Tongue (tissue), 2 donors: ENCODE data around the gene STX18. TPM values are rescaled to one million over a fixed set of nuclear protein-coding genes. Genes with fewer than 3 reads are reported as not detected.
"Not testable (repeated sequence)": the region's sequence is repeated elsewhere in the genome, so short reads cannot be mapped to it uniquely, and the experiment has no call there.

ENCODE experiments used
- DNase-seq: peaks from one replicate; pipeline ENCODE4 v3.0.0-alpha.2; 2015
- total RNA-seq: library from RNA; depleted of rRNA; stranded (reverse); fragments of >200 nt; gene quantifications from one replicate; pipeline ENCODE4 v1.2.3, GENCODE V29; 2014

STX18 gene
- total RNA-seq, 1 donor from 2014 or later: 17.4 TPM

DNA sequence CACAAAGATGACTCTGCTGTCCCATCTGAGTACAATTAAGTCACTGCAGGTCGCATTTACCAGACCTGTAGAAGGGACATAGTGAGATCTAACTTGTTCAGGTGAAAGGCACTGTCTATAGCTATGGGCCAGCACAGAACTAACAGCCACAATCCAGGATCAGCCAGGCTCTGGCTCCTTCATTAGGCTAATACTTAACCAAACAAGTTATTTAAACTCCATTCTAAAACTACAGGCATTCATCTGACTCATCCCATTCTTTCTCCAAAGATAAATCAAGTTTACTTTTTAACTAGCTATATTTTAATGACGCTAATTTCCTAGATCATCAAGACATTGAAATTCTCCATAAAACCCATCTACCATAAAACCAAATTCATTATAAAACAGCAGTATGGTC is 62.5 kb downstream of the STX18 start:
- no peak for DNase-seq

DNA sequence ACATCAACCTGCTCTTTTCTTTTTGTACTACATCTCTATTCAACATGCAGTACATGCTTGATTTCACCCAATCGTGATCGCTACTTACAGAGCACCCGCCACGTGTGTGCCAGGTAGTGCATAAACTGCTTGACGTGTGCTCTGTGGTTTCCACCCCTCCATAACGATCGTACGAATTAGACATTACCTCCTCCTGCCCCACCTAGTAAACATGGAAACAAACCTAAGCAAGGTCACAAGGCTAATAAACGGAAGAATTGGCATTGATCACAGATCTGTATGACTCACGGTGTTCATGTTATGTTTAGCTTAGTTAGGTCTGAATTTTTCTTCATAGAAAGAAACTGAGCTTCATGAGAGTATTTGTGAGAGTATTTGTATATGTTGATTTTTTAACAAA is 64.1 kb downstream of the STX18 start:
- no peak for DNase-seq

DNA sequence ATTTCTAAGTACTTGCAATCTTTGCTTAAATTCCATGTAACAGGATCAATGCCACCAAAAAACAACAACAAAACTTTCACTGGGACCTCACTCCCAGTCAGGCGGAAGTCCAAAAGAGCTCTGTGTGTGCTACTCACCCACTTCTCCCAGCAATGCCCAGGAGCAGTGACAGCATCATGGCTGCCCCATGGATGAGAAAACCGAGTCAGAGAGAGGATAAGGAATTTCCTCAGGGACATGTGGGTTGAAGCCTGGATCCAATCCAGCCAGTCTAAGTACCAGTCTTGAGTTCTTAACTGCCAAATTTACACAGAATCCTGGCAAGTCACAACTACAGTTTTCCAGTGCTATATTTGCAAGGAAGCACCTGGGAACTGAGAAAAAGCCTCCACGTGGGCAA is 64.5 kb downstream of the STX18 start:
- no peak for DNase-seq

DNA sequence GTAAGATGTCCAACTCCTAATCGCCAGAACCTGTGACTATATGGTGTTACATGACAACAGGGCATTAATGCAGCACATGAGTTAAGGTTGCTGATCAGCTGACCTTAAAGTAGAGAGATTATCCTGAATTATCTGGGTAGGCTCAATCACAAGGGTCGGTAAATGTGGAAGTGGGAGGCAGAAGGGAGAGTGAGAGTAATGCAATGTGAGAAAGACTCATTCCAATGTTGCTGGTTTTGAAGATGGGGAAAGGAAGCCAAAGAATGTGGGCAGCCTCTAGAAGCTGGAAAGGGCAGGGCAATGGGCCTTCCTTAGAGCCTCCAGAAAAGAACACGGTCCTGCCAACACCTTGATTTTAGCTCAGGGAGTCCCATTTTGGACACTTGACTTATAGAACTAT is 67.4 kb downstream of the STX18 start:
- no peak for DNase-seq

DNA sequence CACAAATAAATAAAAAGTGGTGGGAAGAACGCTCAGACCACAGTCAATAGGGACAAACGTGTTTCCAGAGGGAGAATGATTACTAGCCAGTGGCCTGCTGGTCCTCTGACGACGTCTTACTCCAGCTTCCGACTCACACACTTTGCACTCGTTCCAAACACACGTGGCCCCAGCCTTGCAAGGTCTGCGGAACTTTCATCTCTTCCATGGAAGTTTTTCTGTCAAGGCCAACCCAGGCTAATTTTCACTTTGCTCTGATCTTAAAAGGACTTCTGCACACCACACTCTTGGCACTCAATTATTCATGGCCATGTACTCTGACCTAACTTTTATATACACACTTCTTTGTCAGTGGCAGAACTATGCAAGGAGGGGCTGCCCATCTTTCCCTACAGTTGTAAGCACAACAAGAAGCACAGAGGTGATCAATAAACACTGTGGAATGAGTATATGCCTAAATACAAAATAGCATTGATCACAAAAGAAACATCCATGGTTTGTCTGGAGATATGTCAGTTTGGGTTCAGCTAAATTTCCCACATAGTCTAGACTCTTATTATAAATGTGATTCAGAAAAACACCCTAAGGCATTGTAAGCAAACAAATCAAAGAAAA is 69.4 kb downstream of the STX18 start:
- no peak for DNase-seq

DNA sequence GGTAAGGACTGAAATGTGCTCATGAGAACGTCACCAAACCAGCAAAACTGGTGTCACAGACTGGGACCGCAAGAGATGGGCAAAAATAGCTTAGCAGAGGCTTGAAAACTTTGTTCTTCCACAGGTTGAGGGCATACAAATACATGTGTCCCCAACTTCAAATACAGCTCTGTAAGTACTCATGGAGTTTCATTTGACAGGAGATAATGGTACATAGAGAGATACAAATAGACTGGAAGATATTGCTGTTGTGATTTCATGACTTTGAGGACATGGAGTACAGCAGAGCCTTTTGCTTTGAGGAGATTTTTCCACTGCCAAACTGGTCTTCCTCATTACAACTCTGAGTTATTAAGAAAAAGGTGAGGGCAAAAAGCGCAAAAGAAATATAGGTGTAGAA is 70.7 kb downstream of the STX18 start:
- DNase-seq: no peak

DNA sequence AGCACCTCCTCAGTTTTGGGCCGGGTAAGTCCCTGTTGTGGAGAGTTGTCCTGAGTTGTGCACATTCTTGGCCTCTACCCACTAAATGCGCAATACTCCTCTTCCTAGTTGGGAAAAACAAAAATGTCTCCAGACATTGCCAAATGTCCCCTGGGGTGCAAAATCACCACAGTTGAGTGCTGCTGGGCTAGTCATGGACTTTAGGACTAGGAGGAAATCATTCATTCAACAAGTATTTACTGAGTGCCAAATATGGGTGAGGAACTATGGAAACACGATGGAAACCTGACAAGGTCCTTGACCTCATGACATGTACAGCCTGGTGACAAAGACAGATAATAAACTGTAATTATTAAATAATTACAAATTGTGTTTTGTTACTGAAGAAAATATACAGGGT is 71.6 kb downstream of the STX18 start:
- DNase-seq: no peak

DNA sequence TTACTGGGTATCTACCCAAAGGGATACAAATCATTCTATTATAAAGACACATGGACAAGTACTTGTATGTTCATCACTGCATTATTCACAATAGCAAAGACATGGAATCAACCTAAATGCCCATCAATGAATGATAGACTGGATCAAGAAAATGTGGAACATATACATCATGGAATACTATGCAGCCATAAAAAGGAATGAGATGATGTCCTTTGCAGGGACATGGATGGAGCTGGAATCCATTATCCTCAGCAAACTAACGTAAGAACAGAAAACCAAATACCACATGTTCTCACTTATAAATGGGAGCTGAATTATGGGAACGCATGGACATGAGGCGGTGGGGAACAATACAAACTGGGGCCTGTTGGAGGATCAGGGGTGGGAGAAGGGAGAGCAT is 76.6 kb downstream of the STX18 start:
- not testable (repeated sequence) for DNase-seq

DNA sequence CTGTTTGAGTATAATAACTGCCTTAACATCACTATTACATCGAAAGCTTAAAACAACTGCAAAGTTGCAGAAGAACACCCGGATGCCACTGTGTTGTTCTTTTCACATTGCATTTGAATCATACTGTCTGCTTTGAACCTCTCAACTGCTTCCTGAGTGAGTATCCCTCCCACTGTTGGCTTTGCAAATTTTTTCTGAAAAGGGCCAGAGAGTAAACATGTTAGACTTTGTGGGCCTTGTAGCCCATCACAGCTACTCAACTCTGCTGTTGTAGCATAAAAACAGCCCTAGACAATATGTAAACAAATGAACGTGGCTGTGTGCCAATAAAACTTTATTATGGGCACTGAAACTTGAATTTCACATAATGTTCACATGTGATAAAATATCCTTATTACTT is 78.9 kb downstream of the STX18 start:
- no peak for DNase-seq

DNA sequence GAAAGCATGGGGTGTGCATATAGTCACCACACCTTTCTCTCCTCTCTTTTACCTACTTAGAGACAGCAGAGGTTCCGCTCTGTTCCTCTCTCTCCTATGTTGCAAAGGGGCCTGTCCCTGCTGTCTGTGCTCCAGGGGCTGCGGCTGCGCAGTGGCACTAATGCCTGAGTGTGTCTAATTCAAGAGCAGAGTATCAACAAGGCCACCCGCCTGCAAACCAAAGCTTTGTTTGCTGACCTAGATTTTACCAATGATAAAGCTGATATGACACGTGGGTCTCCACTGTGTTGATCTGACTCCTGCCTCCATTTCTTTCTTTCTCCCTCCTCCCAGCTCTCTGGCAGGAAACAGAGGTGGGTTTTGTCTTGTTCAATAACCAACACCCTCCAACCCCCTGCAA is 80.0 kb downstream of the STX18 start:
- no peak for DNase-seq

DNA sequence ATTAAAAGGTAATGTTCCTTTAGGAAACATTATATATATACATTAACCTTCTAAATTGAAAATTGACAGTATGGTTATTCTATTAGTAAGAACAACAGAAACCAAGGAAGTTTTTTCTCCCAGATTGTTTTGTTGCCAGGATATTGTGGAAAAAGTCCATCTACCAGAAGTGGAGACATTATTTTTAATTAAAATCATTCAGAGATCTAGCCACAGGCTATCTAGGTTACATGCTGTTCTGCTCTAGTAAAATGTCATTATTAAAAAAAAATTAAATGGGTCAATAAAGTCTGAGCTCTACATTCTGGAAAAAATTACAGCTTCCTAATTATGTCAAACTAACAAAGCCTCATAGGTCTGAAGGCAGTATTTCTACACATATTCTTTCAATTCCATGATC is 80.7 kb downstream of the STX18 start:
- no peak for DNase-seq

DNA sequence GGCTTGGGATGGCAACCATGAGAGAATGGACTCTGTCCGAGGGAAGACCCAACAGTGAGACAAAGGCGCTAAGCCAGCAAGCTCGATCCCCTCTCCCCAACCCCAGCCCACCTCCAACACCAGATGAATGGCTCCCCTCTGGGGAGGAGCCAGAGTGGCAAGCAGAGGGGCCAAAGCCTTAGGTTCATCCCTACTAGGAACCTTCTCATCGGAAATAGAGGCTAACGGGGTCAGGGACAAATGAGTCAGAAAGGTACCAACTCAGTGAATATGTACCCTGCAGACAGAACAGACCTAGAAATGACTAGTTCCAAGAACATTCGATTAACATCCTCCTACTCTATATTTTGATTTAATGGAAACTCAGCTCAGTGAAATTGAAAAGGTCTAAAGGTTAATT is 81.1 kb downstream of the STX18 start:
- DNase-seq: no peak

DNA sequence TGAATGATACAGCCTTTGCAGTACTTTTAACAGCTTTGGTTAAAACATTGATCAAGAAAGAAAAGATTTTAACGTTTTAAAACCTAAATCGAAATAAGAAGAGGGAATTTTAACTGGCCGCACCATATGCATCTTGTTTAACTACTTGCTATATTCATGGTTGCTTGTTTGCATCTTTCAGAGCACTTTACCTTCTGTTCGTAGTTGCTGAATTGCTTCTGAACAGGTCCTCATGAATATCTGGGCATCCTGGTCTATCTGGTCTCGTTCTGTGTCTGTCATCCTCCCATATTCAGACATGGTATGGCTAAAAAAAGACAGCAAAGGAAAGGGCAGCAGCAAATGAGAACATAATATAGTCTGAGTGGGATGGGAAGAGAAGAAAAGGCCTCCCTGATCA is 82.7 kb downstream of the STX18 start:
- DNase-seq: no peak

DNA sequence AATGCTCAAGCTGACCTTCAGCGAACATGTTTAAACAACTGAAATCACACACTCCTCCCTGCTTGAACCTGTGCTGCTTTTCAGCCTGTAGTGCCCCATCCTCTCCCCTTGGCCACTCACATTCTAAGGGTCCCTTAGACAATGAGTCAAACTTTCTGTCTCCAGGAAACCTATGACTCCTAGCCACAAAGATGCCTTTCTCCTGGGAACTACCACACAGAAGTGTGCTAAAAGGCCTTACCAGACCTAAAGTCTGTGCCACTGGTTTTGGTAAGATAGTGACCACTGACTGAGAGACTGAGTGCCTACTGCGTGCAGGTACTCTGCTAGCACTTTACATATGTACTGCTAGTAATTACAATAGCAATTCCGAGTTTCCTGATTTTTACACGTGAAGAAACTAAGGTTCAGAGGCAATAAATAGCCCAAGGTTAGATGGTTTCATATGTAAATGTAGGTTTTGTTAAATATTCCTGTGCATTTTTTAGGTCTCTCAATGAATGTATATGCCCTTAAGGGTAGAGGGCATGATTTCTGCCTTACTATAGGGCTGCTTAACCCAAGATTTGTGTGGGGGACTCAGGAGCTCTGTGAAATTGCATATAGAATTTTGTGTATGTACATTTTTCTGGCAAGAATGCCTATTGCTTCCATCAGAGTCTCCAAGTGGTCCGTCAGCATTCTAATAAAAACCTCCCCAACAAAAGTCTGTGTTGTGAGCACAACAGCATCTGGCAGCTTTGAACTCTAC is 83.9 kb downstream of the STX18 start:
- no peak for DNase-seq

DNA sequence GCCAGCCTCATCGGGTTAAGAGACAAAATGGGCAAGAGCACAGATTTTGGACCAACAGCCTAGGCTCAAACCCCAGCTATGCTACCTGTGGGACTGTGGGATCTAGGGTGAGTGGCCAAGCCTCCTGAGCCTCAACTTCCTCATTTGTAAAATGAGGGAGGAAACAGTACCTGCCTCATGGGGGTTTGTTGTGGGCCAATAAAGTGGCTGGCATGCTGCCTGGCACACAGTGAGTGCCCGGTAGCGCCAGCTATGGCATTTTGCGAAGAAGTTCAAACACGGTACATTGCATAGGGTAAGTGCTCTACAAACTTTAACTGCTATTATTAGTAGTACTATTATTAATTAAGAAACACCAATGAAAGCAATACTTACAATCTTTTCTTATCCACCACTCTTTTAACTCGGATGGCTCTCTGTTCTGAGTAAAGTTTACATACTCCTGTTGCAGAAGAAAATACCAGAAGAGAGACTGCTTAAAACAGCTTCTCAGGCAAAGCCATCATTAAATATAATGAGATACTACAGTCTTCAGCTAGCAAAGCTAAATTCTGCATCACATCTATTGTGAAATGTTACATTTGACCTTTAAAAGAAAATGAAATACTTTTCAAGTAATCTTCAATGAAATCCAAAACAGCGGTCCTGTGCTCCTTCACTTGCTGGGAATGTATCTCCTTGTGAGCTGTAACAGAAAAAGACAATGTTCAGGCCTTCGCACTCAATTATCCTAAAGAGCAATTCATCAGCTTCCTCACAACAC is 84.9 kb downstream of the STX18 start:
- DNase-seq: no peak

DNA sequence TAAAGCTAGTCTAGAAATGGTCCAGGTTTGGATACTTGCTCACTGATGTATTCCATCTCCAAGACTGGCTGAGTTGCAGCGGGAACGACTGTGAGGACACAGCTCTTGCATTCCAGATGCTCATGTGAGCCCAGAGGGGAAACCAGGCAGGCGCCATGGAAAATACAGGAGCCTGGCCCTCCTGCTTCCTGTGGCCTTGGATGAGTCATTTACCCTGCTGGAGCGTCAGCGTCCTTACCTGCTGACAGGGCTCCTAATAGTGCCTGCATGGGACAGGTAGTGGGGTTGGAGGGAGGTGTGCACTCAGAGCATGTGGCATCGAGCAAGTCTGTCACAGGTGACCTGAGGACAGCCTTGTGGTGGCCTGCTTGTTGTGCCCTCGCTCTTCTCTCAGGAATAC is 85.5 kb downstream of the STX18 start:
- DNase-seq: no peak

DNA sequence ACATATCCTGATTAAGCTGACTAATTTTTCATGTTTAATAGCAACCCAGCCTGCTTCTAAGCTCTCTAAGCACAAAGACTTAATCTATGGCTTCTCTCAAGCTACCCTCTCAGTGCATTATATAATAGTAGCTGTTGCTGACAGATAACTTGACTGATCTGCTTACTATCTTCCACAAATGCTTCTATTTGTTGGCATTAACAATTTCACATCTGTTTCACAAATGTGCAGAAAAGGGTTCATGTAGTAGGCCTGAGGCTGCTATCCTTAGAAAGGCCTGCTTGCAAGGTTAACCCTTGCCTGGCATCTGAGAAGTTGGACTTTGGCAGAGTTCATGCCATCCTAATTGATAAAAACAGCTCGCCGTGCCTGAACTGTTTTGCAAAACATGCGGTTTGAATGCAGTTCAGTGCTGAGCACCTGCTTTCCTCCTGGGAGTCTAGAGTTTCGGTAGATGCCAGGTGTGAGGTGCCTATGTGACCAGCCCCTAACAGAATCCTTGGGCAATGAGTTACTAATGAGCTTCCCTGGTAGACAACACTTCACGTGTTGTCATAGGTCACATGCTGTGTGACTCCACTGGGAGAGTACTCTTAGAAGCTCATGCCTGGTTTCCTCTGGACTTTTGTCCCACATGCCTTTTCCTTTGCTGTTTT is 86.5 kb downstream of the STX18 start:
- DNase-seq: no peak

DNA sequence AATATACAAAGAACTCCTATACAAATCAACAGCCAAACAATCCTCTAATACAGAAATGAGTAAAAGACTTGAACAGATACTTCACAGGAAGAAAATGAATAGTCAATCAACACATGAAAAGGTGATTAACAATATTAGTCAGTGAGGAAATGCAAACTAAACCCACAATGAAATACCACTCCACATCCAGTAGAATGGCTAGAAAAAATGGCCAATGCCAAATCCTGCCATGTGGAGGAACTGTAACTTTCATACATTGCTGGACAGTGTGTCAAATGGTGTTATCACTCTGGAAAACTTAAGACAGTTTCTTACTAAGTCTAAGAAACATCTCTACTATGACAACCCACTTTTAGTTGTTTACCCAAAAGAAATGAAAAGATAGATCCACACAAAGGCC is 95.4 kb downstream of the STX18 start:
- DNase-seq: no peak

DNA sequence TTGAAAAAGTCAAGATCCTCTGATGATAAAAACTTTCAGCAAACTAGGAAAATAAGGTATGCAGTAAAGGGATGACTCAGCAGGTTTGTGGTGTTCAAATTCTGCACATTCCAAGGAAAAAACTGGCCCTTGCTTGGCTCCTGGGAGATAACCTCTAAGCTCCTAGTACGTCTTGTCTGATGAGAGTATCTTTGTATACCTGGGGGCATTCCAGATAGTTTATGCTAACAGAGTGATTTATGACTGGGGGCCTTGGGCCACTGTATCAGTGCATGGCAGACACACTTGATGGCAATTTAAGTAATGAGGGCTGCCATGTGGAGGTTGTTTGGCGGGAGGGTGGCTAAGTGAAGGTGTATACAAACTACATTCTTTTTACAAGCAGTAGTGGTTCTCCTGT is 98.0 kb downstream of the STX18 start:
- no peak for DNase-seq

DNA sequence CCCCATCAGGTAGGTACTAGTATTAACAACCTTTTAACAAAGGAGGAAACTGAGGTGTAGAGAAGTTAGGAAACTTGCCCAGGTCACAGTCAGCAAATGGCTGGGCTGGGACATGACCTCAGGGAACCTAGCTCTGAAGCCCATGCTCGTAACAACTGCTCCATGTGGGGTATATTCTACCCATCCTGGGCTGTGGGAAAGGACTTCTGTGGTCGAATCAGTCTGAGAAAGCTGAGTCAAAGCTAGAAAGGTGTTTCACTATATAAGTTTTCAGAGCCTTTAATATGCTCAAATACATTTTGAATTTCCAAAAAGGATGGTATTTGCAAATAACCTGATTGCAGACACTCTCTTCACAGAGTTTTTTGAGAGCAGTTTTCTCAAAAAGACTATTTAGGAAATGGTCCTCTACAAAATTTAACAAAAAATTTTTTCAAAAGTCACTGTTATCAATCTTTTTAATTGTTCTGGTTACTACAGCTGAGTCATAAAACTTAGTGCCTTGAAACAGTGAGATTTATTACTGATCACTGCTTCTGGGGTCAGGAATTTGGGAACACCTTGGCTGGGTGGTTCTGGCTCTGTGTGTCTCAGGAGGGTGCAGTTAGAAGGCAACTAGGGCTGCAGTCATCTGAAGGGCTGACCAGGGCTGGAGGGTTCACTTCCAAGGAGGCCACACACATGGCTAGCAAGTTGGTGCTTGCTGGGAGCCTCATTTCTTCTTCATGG is 101.4 kb downstream of the STX18 start:
- DNase-seq: no peak

DNA sequence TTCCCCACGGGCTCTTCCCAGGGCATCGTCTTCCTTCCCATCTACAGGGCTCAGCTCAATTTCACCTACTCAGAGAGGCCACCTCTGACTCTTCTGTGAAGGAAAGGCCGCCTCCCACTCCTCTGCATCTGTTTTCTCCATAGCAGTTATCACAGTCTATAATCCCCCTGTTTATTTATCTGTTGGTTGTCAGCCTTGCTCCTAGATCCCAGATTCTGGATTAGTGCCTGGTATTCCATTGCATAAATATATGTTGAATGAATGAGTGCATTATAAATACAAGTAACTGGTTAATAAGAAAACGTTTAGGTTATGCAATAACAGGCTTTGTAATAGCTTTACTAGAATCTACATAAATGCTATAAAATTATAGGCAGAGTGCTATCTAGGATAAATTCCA is 102.1 kb downstream of the STX18 start:
- DNase-seq: no peak

DNA sequence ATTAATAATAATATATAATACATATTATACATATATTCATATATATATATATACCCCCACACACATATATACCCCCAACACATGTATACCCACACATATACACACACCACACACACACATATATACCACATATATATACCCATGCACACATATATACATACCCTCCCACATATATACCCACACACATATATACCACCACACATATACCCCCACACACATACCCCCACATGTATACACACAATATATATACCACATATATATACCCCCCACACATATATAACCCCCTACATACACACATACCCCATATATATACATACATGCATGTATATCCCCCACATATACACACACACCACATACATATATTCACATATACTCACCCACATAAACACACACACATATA is 103.0 kb downstream of the STX18 start:
- DNase-seq: no peak
